Transverse colon (tissue), 4 donors: ENCODE data around the gene MAGEH1.
"Not testable (repeated sequence)": the region's sequence is repeated elsewhere in the genome, so short reads cannot be mapped to it uniquely, and the experiment has no call there.

ENCODE experiments used
- POLR2A ChIP-seq: fragments of 450-650 bp; IDR thresholded peaks from one replicate; pipeline ENCODE4 v1.6.1; 2016; ENCODE audit warnings: antibody characterized with exemption, mild to moderate bottlenecking, moderate library complexity
- POLR2AphosphoS5 ChIP-seq, 3 donors: sonication (generic); formaldehyde crosslinking; IDR thresholded peaks; one replicate each; pipeline ENCODE4 v1.6.1; 2016; ENCODE audit warnings: antibody characterized with exemption in 3 of 3
- TF ChIP-seq, protein P1 (sequence below), 5 experiments: fragments of 200-600 bp in 3 of 5; fragments of 450-650 bp in 2 of 5; sonication (generic) in 3 of 5; IDR thresholded peaks; 1 replicate in 2 of 5; 2 replicates in 3 of 5; pipeline ENCODE4 v1.5.1; 2016 to 2017; ENCODE audit warnings: antibody characterized with exemption in 5 of 5, inconsistent platforms in 3 of 5, mild to moderate bottlenecking in 2 of 5, moderate library complexity in 1 of 5

DNA sequence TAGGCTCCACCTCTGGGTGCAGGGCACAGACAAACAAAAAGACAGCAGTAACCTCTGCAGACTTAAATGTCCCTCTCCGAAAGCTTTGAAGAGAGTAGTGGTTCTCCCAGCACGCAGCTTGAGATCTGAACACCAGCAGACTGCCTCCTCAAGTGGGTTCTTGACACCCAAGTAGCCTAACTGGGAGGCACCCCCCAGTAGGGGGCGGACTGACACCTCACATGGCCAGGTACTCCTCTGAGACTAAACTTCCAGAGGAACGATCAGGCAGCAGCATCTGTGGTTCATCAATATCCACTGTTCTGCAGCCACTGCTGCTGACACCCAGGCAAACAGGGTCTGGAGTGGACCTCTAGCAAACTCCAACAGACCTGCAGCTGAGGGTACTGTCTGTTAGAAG is 24.8 kb upstream of the MAGEH1 start:
- TF ChIP-seq POLR2AphosphoS5 (IDR thresholded peaks at IDR 0.05); POLR2A: not testable (repeated sequence)
- TF ChIP-seq, protein P1, sequence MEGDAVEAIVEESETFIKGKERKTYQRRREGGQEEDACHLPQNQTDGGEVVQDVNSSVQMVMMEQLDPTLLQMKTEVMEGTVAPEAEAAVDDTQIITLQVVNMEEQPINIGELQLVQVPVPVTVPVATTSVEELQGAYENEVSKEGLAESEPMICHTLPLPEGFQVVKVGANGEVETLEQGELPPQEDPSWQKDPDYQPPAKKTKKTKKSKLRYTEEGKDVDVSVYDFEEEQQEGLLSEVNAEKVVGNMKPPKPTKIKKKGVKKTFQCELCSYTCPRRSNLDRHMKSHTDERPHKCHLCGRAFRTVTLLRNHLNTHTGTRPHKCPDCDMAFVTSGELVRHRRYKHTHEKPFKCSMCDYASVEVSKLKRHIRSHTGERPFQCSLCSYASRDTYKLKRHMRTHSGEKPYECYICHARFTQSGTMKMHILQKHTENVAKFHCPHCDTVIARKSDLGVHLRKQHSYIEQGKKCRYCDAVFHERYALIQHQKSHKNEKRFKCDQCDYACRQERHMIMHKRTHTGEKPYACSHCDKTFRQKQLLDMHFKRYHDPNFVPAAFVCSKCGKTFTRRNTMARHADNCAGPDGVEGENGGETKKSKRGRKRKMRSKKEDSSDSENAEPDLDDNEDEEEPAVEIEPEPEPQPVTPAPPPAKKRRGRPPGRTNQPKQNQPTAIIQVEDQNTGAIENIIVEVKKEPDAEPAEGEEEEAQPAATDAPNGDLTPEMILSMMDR (IDR thresholded peaks at IDR 0.05) = not testable (repeated sequence)
